ENCODE results near the gene LCMT1. TPM values are rescaled to one million over a fixed set of nuclear protein-coding genes. Genes with fewer than 3 reads are reported as not detected.
A peak's percentile ranks its signal among the peaks of the same experiment; 100 is the strongest.

LCMT1 gene
- total and polyA plus RNA-seq, 2 of the 13 experiments (the other 11 are each of a cell fraction or from before 2014, with no cell fraction given) = 41.2 to 48.7 TPM

GRCh38 chr16:25111403-25112166, at the start of gene LCMT1 (continued):
- no peak for TF ChIP-seq ZNF577 (CRISPR knock-in tag; IDR thresholded peaks at IDR 0.05; ENCODE audit: borderline replicate concordance, low read depth)
- TF ChIP-seq, protein P1, sequence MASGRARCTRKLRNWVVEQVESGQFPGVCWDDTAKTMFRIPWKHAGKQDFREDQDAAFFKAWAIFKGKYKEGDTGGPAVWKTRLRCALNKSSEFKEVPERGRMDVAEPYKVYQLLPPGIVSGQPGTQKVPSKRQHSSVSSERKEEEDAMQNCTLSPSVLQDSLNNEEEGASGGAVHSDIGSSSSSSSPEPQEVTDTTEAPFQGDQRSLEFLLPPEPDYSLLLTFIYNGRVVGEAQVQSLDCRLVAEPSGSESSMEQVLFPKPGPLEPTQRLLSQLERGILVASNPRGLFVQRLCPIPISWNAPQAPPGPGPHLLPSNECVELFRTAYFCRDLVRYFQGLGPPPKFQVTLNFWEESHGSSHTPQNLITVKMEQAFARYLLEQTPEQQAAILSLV (CRISPR knock-in tag; IDR thresholded peaks at IDR 0.05; ENCODE audit: borderline replicate concordance) = peak; percentile 87; the same call in 1 of the 2 replicates
- TF ChIP-seq LBX2 (CRISPR knock-in tag; IDR thresholded peaks at IDR 0.05; ENCODE audit: borderline replicate concordance) = peak; percentile 90; the same call in 1 of the 2 replicates
- TF ChIP-seq ZNF879 (CRISPR knock-in tag; IDR thresholded peaks at IDR 0.05) = peak; percentile 61; the same call in 1 of the 2 replicates
- TF ChIP-seq BORCS8-MEF2B (CRISPR knock-in tag; IDR thresholded peaks at IDR 0.05) = peak; percentile 71
- peak; percentile 39; the same call in 1 of the 2 replicates for TF ChIP-seq FOXA3 (CRISPR knock-in tag; IDR thresholded peaks at IDR 0.05)
- TF ChIP-seq, protein P2, sequence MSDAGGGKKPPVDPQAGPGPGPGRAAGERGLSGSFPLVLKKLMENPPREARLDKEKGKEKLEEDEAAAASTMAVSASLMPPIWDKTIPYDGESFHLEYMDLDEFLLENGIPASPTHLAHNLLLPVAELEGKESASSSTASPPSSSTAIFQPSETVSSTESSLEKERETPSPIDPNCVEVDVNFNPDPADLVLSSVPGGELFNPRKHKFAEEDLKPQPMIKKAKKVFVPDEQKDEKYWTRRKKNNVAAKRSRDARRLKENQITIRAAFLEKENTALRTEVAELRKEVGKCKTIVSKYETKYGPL (CRISPR knock-in tag; IDR thresholded peaks at IDR 0.05) = no peak
- TF ChIP-seq TRAFD1 (CRISPR knock-in tag; IDR thresholded peaks at IDR 0.05; ENCODE audit: borderline replicate concordance) = 0 out of 2 replicates have a peak, but pooled peaks have one; percentile 19
- TF ChIP-seq ZNF333 (CRISPR knock-in tag; IDR thresholded peaks at IDR 0.05; ENCODE audit: borderline replicate concordance) = peak; percentile 78
- TF ChIP-seq, protein P3, sequence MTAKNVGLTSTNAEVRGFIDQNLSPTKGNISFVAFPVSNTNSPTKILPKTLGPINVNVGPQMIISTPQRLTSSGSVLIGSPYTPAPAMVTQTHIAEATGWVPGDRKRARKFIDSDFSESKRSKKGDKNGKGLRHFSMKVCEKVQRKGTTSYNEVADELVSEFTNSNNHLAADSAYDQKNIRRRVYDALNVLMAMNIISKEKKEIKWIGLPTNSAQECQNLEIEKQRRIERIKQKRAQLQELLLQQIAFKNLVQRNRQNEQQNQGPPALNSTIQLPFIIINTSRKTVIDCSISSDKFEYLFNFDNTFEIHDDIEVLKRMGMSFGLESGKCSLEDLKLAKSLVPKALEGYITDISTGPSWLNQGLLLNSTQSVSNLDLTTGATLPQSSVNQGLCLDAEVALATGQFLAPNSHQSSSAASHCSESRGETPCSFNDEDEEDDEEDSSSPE (CRISPR knock-in tag; IDR thresholded peaks at IDR 0.05) = peak; percentile 86
- TF ChIP-seq, protein P4, sequence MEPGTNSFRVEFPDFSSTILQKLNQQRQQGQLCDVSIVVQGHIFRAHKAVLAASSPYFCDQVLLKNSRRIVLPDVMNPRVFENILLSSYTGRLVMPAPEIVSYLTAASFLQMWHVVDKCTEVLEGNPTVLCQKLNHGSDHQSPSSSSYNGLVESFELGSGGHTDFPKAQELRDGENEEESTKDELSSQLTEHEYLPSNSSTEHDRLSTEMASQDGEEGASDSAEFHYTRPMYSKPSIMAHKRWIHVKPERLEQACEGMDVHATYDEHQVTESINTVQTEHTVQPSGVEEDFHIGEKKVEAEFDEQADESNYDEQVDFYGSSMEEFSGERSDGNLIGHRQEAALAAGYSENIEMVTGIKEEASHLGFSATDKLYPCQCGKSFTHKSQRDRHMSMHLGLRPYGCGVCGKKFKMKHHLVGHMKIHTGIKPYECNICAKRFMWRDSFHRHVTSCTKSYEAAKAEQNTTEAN (CRISPR knock-in tag; conservative IDR thresholded peaks at IDR 0.05) = 0 out of 2 replicates have a peak, but pooled peaks have one; percentile 21
- TF ChIP-seq, protein P5, sequence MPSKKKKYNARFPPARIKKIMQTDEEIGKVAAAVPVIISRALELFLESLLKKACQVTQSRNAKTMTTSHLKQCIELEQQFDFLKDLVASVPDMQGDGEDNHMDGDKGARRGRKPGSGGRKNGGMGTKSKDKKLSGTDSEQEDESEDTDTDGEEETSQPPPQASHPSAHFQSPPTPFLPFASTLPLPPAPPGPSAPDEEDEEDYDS (CRISPR knock-in tag; IDR thresholded peaks at IDR 0.05) = peak; percentile 44; the same call in 1 of the 2 replicates
- peak; percentile 81 for TF ChIP-seq ZNF792 (CRISPR knock-in tag; IDR thresholded peaks at IDR 0.05)
- peak; percentile 37; the same call in 1 of the 2 replicates for TF ChIP-seq ZNF160 (CRISPR knock-in tag; IDR thresholded peaks at IDR 0.05)
- peak; percentile 87 for TF ChIP-seq SIN3B (IDR thresholded peaks at IDR 0.05; ENCODE audit: low read length)
- TF ChIP-seq HOXA9 (CRISPR knock-in tag; IDR thresholded peaks at IDR 0.05; ENCODE audit: borderline replicate concordance) = 0 out of 2 replicates have a peak, but pooled peaks have one; percentile 39
- peak; percentile 59 for TF ChIP-seq SALL2 (CRISPR knock-in tag; IDR thresholded peaks at IDR 0.05)
- no peak for TF ChIP-seq SMC3 (IDR thresholded peaks at IDR 0.05; ENCODE audit: low read length)
- TF ChIP-seq KDM5A (IDR thresholded peaks at IDR 0.05; ENCODE audit: borderline replicate concordance, low read length) = peak; percentile 88
- peak; percentile 85; the same call in 1 of the 2 replicates for TF ChIP-seq ZMAT3 (CRISPR knock-in tag; conservative IDR thresholded peaks at IDR 0.05)
- no peak for TF ChIP-seq RELA (CRISPR knock-in tag; IDR thresholded peaks at IDR 0.05)
- peak; percentile 97 for TF ChIP-seq NFYB (CRISPR knock-in tag; IDR thresholded peaks at IDR 0.05)
- TF ChIP-seq KMT2A (CRISPR knock-in tag; IDR thresholded peaks at IDR 0.05) = peak; percentile 96
